WTC11 (cell line): ENCODE results near the gene FHOD1. TPM values are rescaled to one million over a fixed set of nuclear protein-coding genes. Genes with fewer than 3 reads are reported as not detected.

ENCODE experiments used
- ATAC-seq: fragments of 200-7000 bp; cut with Tn5 transposase; 2 replicates; pipeline ENCODE4 v1.10.0; 2021; ENCODE audit warnings: mild to moderate bottlenecking, moderate library complexity
- CTCF ChIA-PET: fragments of 300-600 bp; sonication (Branson Sonifier 250); formaldehyde crosslinking; loops from one replicate; lab custom pipeline; 2021; ENCODE audit warnings: antibody characterized with exemption; lab: Charles Lee
- POLR2A ChIA-PET: fragments of 350-600 bp; sonication (Branson Sonifier 250); formaldehyde crosslinking; loops from one replicate; lab custom pipeline; 2021; ENCODE audit warnings: antibody characterized with exemption; lab: Charles Lee
- DNase-seq: peaks from one replicate; pipeline ENCODE4 v3.0.0; 2021; ENCODE audit warnings: low spot score
- H3K27ac Mint-ChIP-seq: 2 replicates; pipeline ENCODE4 v1.8.0; 2021; ENCODE audit warnings: mixed read lengths
- H3K27me3 Mint-ChIP-seq: 2 replicates; pipeline ENCODE4 v1.8.0; 2021; ENCODE audit warnings: low read depth, mild to moderate bottlenecking, moderate library complexity, mixed read lengths
- H3K36me3 Mint-ChIP-seq: 2 replicates; pipeline ENCODE4 v1.8.0; 2021; ENCODE audit warnings: mixed read lengths
- H3K4me1 Mint-ChIP-seq: 2 replicates; pipeline ENCODE4 v1.8.0; 2022; ENCODE audit warnings: mixed read lengths
- H3K4me3 Mint-ChIP-seq: 2 replicates; pipeline ENCODE4 v1.8.0; 2021; ENCODE audit warnings: mild to moderate bottlenecking, moderate library complexity, mixed read lengths
- H3K9me3 Mint-ChIP-seq: 2 replicates; pipeline ENCODE4 v1.8.0; 2021; ENCODE audit warnings: mixed read lengths
- CREB1 ChIP-seq: sonication (generic); formaldehyde crosslinking; IDR thresholded peaks from 2 replicates; pipeline ENCODE4 v1.8.0; 2023; ENCODE audit warnings: mild to moderate bottlenecking, missing genetic modification reagents
- CREM ChIP-seq: sonication (generic); formaldehyde crosslinking; IDR thresholded peaks from 2 replicates; pipeline ENCODE4 v1.8.1; 2022; ENCODE audit warnings: mild to moderate bottlenecking, missing genetic modification reagents, moderate library complexity
- EMX1 ChIP-seq: fragments of 250-450 bp; sonication (Bioruptor Pico); IDR thresholded peaks from 2 replicates; pipeline ENCODE4 v1.8.0; 2021; ENCODE audit warnings: mild to moderate bottlenecking
- FOXK1 ChIP-seq: sonication (generic); formaldehyde crosslinking; IDR thresholded peaks from 2 replicates; pipeline ENCODE4 v1.8.0; 2022; ENCODE audit warnings: mild to moderate bottlenecking, moderate library complexity, missing genetic modification reagents
- FOXP1 ChIP-seq: sonication (generic); formaldehyde crosslinking; IDR thresholded peaks from 2 replicates; pipeline ENCODE4 v1.8.0; 2022; ENCODE audit warnings: missing genetic modification reagents, mild to moderate bottlenecking, moderate library complexity, borderline replicate concordance
- HMGXB4 ChIP-seq: sonication (generic); formaldehyde crosslinking; IDR thresholded peaks from 2 replicates; pipeline ENCODE4 v1.8.1; 2023; ENCODE audit warnings: mild to moderate bottlenecking, moderate library complexity, missing genetic modification reagents
- IRF1 ChIP-seq: sonication (generic); formaldehyde crosslinking; IDR thresholded peaks from 2 replicates; pipeline ENCODE4 v1.8.0; 2023; ENCODE audit warnings: missing genetic modification reagents
- MYBL2 ChIP-seq: sonication (generic); formaldehyde crosslinking; IDR thresholded peaks from 2 replicates; pipeline ENCODE4 v1.8.1; 2023; ENCODE audit warnings: mild to moderate bottlenecking, moderate library complexity, missing genetic modification reagents
- RELA ChIP-seq: sonication (generic); formaldehyde crosslinking; IDR thresholded peaks from 2 replicates; pipeline ENCODE4 v1.8.1; 2022; ENCODE audit warnings: missing genetic modification reagents, mild to moderate bottlenecking, borderline replicate concordance
- SP1 ChIP-seq: sonication (generic); formaldehyde crosslinking; conservative IDR thresholded peaks from 2 replicates; pipeline ENCODE4 v1.8.1; 2022; ENCODE audit warnings: missing genetic modification reagents
- STAT6 ChIP-seq: sonication (generic); formaldehyde crosslinking; conservative IDR thresholded peaks from 2 replicates; pipeline ENCODE4 v1.8.1; 2023; ENCODE audit warnings: mild to moderate bottlenecking, low read depth, missing genetic modification reagents, moderate library complexity
- ZNF281 ChIP-seq: sonication (generic); formaldehyde crosslinking; IDR thresholded peaks from 2 replicates; pipeline ENCODE4 v1.8.0; 2023; ENCODE audit warnings: mild to moderate bottlenecking, missing genetic modification reagents
- ZNF317 ChIP-seq: sonication (generic); formaldehyde crosslinking; IDR thresholded peaks from 2 replicates; pipeline ENCODE4 v1.8.1; 2023; ENCODE audit warnings: low read depth, mild to moderate bottlenecking, moderate library complexity, missing genetic modification reagents, borderline replicate concordance
- ZNF396 ChIP-seq: fragments of 250-450 bp; sonication (Bioruptor Pico); IDR thresholded peaks from 2 replicates; pipeline ENCODE4 v1.8.0; 2021; ENCODE audit warnings: mild to moderate bottlenecking, moderate library complexity, borderline replicate concordance
- ZNF416 ChIP-seq: fragments of 250-450 bp; sonication (Bioruptor Pico); IDR thresholded peaks from 2 replicates; pipeline ENCODE4 v1.9.0; 2021; ENCODE audit warnings: mild to moderate bottlenecking, inconsistent platforms
- ZNF671 ChIP-seq: fragments of 250-450 bp; sonication (Bioruptor Pico); IDR thresholded peaks from 2 replicates; pipeline ENCODE4 v1.8.0; 2021; ENCODE audit warnings: mild to moderate bottlenecking
- total RNA-seq: library from RNA; stranded (reverse); gene quantifications from 3 replicates; pipeline ENCODE4 v1.2.3, GENCODE V29; 2021
- TF ChIP-seq, protein P1 (sequence below): sonication (generic); formaldehyde crosslinking; IDR thresholded peaks from 2 replicates; pipeline ENCODE4 v1.8.0; 2023; ENCODE audit warnings: missing genetic modification reagents, mild to moderate bottlenecking, borderline replicate concordance
- TF ChIP-seq, protein P2 (sequence below): sonication (generic); formaldehyde crosslinking; IDR thresholded peaks from 2 replicates; pipeline ENCODE4 v1.8.0; 2022; ENCODE audit warnings: mild to moderate bottlenecking, missing genetic modification reagents
- TF ChIP-seq, protein P3 (sequence below): sonication (generic); formaldehyde crosslinking; IDR thresholded peaks from 2 replicates; pipeline ENCODE4 v1.8.0; 2022; ENCODE audit warnings: mild to moderate bottlenecking, missing genetic modification reagents

Gene FHOD1
- total RNA-seq, 1 experiment from 2014 or later = 81.3 TPM

DNA sequence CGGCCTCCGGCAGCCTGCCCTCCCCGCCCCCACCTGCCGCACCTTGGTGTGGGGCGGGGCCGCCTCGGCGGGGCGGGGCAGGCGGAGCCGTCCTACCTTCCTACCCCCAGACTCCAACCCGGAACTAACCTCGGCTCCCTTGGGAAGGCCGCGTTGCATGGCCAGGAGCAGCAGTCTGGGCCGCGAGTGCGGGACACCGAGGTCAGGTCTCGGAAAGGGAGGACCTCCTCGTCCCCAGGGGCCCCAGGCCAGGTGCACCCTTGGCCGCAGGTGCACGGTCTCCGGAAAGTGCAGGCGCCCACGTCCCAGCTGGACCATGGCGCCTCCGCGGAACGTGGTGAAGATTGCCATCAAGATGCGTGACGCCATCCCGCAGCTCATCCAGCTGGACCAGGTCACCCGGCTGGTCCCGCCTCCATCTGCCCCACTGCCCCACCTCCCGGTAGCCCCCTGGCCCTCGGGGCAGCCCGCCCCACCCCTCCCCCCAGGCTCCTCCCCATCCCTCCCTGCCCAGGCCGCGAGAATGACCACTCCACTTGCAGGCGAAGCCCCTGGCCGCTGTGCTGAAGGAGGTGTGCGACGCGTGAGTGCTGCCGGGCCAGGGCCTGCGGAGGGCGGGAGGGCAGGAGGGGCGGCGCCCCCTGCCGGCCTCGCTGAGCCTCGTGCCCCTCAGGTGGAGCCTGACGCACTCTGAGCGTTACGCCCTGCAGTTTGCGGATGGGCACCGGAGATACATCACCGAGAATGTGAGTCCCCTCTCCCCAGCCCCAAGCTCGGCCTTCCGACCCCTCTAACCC is 48.1 kb downstream of the FHOD1 start, which contains the start of gene ELMO3:
TSS of gene ELMO3 (plus strand) at position 121 of the 797 bp plus-strand sequence. CDS start at position 317, 196 bp downstream.
- Mint-ChIP-seq H3K4me1 (peaks cover 9% of the 10 kb centered on the region), H3K9me3 (no peaks in the 10 kb centered on the region), H3K27ac (peak within 1 kb of the TSS; percentile 85; the same call in 1 of the 2 replicates), H3K36me3 (peaks cover 30% of the 10 kb centered on the region), H3K4me3 (peak within 1 kb of the TSS; percentile 83), H3K27me3 (no peaks in the 10 kb centered on the region)
- ChIA-PET CTCF (interaction anchor here (1.0 to 3.9 kb wide), 26 partner anchors 9 to 266 kb away, joined by 3 to 65 read pairs (median 12); partner anchors contain the start of genes B3GNT9, CES3, EXOC3L1 and FBXL8), POLR2A (interaction anchor here (0.7 to 1.0 kb wide), 2 partner anchors 8 to 28 kb away, joined by 3 to 5 read pairs; partner anchors contain the start of gene TMEM208)
- ATAC-seq (peak; percentile 78), DNase-seq (peak; percentile 84)
- TF ChIP-seq ZNF396 (CRISPR knock-in tag) = no peak
- 0 out of 2 replicates have a peak, but pooled peaks have one; percentile 18 for TF ChIP-seq ZNF317 (CRISPR knock-in tag)
- no peak for TF ChIP-seq EMX1 (CRISPR knock-in tag)
- peak; percentile 35; the same call in 1 of the 2 replicates for TF ChIP-seq CREM (CRISPR knock-in tag)
- TF ChIP-seq ZNF281 (CRISPR knock-in tag) = 0 out of 2 replicates have a peak, but pooled peaks have one; percentile 72
- TF ChIP-seq, protein P1, sequence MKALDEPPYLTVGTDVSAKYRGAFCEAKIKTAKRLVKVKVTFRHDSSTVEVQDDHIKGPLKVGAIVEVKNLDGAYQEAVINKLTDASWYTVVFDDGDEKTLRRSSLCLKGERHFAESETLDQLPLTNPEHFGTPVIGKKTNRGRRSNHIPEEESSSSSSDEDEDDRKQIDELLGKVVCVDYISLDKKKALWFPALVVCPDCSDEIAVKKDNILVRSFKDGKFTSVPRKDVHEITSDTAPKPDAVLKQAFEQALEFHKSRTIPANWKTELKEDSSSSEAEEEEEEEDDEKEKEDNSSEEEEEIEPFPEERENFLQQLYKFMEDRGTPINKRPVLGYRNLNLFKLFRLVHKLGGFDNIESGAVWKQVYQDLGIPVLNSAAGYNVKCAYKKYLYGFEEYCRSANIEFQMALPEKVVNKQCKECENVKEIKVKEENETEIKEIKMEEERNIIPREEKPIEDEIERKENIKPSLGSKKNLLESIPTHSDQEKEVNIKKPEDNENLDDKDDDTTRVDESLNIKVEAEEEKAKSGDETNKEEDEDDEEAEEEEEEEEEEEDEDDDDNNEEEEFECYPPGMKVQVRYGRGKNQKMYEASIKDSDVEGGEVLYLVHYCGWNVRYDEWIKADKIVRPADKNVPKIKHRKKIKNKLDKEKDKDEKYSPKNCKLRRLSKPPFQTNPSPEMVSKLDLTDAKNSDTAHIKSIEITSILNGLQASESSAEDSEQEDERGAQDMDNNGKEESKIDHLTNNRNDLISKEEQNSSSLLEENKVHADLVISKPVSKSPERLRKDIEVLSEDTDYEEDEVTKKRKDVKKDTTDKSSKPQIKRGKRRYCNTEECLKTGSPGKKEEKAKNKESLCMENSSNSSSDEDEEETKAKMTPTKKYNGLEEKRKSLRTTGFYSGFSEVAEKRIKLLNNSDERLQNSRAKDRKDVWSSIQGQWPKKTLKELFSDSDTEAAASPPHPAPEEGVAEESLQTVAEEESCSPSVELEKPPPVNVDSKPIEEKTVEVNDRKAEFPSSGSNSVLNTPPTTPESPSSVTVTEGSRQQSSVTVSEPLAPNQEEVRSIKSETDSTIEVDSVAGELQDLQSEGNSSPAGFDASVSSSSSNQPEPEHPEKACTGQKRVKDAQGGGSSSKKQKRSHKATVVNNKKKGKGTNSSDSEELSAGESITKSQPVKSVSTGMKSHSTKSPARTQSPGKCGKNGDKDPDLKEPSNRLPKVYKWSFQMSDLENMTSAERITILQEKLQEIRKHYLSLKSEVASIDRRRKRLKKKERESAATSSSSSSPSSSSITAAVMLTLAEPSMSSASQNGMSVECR = peak; percentile 53; the same call in 1 of the 2 replicates
- no peak for TF ChIP-seq STAT6 (CRISPR knock-in tag)
- peak; percentile 14; the same call in 1 of the 2 replicates for TF ChIP-seq SP1
- peak; percentile 63; the same call in 1 of the 2 replicates for TF ChIP-seq FOXK1 (CRISPR knock-in tag)
- 0 out of 2 replicates have a peak, but pooled peaks have one; percentile 47 for TF ChIP-seq CREB1 (CRISPR knock-in tag)
- peak; percentile 90 for TF ChIP-seq ZNF416 (CRISPR knock-in tag)
- TF ChIP-seq RELA = 0 out of 2 replicates have a peak, but pooled peaks have one; percentile 56
- peak; percentile 52; the same call in 1 of the 2 replicates for TF ChIP-seq MYBL2 (CRISPR knock-in tag)
- TF ChIP-seq, protein P2, sequence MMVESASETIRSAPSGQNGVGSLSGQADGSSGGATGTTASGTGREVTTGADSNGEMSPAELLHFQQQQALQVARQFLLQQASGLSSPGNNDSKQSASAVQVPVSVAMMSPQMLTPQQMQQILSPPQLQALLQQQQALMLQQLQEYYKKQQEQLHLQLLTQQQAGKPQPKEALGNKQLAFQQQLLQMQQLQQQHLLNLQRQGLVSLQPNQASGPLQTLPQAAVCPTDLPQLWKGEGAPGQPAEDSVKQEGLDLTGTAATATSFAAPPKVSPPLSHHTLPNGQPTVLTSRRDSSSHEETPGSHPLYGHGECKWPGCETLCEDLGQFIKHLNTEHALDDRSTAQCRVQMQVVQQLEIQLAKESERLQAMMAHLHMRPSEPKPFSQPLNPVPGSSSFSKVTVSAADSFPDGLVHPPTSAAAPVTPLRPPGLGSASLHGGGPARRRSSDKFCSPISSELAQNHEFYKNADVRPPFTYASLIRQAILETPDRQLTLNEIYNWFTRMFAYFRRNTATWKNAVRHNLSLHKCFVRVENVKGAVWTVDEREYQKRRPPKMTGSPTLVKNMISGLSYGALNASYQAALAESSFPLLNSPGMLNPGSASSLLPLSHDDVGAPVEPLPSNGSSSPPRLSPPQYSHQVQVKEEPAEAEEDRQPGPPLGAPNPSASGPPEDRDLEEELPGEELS (CRISPR knock-in tag) = peak; percentile 81; the same call in 1 of the 2 replicates
- TF ChIP-seq, protein P3, sequence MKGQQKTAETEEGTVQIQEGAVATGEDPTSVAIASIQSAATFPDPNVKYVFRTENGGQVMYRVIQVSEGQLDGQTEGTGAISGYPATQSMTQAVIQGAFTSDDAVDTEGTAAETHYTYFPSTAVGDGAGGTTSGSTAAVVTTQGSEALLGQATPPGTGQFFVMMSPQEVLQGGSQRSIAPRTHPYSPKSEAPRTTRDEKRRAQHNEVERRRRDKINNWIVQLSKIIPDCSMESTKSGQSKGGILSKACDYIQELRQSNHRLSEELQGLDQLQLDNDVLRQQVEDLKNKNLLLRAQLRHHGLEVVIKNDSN (CRISPR knock-in tag) = 0 out of 2 replicates have a peak, but pooled peaks have one; percentile 19
- peak; percentile 86 for TF ChIP-seq HMGXB4 (CRISPR knock-in tag)
- TF ChIP-seq FOXP1 (CRISPR knock-in tag) = peak; percentile 61; the same call in 1 of the 2 replicates
- TF ChIP-seq IRF1 (CRISPR knock-in tag) = peak; percentile 23; the same call in 1 of the 2 replicates
- TF ChIP-seq ZNF671 (CRISPR knock-in tag) = no peak; the same call in 1 of the 2 replicates
